ENCODE measurements around the gene OLFML3.

DNA sequence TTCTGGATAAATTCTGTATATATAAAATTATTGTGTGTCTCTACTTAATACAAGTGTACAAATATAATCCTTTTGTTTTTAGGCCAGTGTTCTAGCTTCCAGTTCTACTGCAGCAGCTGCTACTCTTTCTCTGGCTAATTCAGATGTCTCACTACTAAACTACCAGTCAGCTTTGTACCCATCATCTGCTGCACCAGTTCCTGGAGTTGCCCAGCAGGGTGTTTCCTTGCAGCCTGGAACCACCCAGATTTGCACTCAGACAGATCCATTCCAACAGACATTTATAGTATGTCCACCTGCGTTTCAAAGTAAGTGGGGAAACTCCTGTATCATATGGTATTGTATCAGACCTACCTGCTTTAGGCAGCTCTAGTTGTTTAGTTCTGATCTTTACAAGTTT is 21.3 kb upstream of the OLFML3 start:
- TF ChIP-seq CTCF (IDR thresholded peaks at IDR 0.05) (no peak), EZH2 (IDR thresholded peaks at IDR 0.05; ENCODE audit: borderline replicate concordance, insufficient read depth, low read depth, low read length, poor library complexity, severe bottlenecking) (no peak)

Data from B cell (primary cell).